HT-29 (cell line): Measurements from ENCODE around the gene SLC12A6. TPM values are rescaled to one million over a fixed set of nuclear protein-coding genes. Genes with fewer than 3 reads are reported as not detected.
A peak's percentile ranks its signal among the peaks of the same experiment; 100 is the strongest.

Experiments used
- DNase-seq: peaks from one replicate; pipeline ENCODE4 v3.0.0-alpha.2; 2015; ENCODE audit warnings: low spot score
- total RNA-seq: library from RNA; depleted of rRNA; stranded (reverse); fragments of >200 nt; shearing (Covaris generic); gene quantifications from 2 replicates; pipeline ENCODE4 v1.2.3, GENCODE V29; 2014

SLC12A6 gene
- total RNA-seq, 1 experiment from 2014 or later: 5.5 TPM

DNA sequence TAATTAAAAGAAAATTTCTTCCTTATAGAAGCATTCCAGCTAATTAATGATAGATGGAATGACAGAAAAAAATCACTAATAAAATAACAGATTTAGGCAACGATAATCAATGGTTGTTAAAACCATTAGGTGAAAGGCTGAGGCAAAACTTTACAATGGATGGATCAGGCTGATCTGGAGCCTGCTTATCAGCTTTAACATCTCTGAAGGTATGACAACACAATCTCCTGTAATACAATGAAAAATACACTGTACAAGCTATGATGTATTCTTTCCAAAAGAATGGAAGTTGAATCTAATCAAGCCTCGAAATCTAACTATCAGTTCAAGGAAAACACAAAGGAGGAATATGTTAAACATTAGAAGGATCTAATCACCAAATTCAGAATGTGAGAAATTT, 73.5 kb downstream of the SLC12A6 start:
- DNase-seq: no peak

DNA sequence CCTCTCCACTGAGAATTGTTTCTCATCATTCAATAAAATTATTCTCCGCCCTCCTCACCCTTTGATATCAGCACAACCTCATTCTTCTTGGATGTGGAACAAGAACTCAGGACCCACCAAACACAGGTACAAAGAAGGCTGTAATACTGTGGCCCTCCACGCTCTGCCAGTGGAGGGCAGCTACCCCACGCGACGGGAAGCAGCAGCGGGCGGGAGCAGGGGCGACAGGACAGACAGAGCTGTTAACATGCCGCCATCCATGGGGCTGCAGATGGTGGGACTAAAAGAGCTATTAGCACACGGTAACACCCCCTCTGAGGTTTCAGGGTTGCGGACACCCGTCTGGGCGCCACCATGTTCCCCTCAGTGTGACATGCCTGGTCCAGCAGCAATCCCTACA, 75.2 kb downstream of the SLC12A6 start:
- DNase-seq: no peak

DNA sequence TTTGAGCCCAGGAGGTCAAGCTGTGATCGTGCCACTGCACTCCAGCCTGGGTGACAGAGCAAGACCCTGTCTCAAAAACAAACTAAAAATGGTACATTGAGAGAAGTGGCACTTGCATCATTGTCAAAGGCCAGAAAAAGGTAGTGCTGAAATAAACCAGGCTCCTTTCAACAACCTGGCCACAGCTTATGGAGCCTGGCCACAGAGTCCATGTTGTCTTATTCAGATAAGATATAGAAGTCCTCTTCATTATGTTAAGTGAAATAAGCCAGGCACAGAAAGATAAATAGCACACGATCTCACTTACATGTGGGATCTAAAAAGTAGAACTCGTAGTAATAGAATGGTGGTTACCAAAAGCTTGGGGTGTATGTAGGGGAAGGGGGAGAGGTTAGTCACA, 78.0 kb downstream of the SLC12A6 start:
- no peak for DNase-seq

DNA sequence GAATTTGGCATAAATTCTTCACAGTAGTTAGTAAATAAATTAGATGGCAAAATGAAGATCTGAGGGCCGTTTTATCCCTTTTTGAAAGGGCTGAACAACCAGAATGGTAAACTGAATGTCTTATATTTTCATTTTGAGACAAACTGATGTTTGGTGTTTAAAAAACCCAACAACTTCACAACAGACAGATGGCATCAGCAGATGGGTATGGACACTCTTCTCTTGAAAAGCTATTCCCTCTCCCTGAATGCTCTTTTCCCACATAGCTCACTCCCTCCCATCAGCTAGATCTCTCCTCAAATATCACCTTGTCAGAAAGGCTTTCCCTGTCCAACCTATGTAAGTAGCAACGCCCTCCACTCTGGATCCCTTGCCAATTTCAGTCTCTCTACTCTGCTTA, 79.4 kb downstream of the SLC12A6 start:
- no peak for DNase-seq

DNA sequence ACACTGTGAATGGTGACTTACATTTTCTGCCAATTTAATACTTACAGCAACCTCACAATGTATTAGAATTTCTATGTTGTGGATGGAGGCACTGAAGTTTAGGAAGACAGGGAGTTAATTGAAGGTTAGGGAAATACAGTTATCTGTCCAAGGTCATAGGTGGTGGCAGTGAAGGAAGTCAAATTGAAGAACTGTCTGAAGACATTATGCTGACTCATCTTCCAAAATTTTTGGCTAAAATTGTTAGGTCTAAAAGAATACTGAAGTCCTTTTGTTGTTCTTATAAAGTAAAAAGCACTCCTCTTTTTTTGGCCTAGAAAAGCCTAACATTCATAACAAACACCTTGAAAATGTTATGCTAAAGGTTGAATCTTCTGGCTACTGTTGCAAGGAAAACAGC, 85.0 kb downstream of the SLC12A6 start:
- DNase-seq: no peak

DNA sequence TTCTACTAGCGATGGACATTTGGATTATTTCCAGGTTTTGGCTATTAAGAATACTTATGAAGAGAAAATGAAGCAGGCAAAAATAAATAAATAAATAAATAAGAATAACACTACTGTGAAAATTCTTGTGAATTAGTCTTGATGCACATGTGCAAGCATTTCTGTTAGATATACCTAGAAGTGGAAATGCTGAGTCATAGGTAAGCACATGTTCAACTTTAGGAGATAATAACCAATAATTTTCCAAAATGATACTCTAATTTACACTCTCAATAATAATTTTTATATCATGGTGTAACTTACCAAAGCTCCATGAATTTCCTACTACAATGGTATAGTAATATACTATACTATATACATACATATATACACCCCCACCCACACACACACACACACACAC, 89.4 kb downstream of the SLC12A6 start:
- DNase-seq: no peak

DNA sequence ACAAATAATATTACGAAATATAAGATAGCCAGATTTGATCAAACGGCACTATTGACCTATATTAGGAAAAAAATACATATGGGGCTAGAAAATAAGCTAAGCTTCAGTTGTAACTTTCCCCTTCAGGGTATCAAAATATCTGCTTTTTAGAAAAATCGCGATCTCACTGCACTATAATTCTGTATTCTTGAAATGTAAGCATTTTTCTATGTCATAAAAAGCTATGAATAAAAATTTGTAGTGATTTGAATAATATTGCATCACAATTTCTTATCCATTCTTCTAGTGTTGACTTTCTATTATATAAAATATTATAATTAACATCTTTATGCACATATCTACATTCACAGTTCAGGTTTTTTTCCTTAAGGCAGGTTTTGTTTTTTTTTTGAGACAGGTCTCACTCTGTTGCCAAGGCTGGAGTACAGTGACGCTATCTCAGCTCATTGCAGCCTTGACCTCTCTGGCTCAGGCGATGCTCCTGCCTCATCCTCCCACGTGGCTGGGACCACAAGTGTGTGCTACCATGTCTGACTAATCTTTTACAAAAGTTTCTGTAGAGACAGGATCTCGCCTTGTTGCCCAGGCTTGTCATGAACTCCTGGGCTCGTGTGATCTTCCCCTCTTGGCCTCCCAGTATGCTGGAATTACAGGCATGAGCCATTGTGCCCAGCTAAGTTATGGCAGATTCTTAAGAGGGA, 91.2 kb downstream of the SLC12A6 start:
- DNase-seq: no peak

DNA sequence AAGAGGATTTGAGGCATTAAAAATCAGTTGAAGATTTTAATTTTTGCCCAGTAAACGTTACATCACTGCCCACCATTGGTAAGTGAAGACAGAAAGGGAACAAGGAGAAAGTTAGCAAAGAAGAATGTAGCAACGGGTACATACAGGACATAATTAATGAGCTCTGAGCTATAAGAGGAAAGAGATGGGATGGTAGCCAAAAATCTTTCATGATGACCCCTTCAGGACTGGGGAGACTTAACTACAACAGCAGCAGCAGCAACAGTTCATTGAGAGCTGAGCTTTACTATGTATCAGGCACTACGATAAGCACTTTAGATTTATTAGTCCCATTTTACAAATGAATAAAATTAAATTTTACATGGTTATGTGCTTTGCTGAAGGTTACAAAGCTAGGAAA, 94.4 kb downstream of the SLC12A6 start:
- no peak for DNase-seq

DNA sequence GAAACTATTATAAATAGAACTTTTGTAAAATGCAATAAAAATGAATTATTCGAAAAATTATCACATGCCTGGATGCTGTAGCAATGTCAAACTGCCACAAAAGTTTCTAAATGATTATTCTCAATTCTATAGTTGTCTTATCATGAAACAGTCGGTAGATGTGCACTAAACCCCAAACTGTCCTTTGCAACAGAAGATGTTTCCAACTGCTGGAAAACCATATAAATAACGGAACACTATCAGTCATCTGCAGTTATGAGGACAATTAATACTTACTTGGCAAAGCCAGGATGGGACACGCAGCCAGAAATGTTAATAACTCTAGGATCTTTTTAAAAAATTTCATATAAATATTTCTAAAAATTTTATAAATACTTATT, 95.3 kb downstream of the SLC12A6 start:
- no peak for DNase-seq

DNA sequence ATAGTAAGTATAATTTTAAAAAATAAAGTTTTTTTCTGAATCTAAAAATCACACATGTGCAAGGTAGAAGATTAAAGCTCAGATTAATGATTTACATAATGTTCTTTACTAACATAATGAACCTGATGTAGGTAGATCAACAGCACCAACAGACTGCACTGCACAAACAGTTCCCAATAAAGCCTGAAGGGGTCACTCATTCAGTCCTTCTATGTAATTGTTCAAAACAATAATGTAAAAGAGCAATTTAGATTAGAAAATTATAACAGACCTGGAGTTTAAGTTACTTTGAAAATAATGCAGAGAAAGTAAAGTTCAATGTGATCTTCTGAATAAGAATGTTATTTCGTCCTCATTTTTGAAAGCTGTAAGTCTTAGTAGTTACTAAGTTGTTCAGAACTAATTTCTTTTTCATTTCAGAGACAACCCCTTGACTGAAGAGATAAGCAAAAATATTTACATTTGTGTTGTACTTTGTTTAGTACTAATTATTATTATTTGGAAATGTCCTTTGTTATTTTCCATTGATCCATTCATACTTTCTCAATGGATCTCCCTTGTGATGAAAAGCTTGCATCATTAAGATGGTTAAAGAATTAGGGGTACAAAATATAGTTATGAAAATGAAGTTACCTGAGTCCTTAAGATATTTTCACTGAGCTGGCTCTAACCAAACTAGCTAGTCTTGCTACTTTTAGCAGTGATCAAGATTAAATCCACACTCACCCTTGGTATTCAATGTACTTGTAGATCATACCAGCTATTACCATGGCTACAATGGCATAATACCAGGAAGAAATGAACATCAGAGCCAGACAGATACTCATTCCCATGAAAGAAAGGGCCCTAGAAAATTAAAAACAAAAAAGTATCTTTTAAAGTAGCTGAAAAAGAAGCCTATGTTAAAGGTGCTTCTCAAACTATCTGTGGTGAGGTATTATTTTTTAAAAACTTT, 95.9 kb downstream of the SLC12A6 start:
- peak; percentile 73 for DNase-seq

DNA sequence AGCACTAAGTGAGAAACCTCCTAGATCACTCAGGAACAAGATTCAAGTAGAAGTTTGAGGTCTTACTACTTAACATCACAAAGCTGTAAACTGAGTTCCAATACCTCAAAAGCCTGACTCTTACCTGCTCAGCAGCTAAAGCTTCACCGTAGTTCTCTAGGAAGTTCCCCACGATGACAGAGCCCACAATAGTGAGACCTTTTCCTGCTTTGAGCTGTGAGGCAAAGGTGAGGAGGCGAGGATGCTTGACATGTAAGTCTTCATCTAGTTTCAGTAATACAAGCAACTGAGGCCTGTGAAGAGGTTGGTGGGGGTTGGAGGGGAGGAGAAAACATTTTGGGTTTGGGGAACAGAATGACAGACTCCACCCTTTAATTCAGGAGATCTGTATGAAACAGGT, 97.0 kb downstream of the SLC12A6 start:
- no peak for DNase-seq

DNA sequence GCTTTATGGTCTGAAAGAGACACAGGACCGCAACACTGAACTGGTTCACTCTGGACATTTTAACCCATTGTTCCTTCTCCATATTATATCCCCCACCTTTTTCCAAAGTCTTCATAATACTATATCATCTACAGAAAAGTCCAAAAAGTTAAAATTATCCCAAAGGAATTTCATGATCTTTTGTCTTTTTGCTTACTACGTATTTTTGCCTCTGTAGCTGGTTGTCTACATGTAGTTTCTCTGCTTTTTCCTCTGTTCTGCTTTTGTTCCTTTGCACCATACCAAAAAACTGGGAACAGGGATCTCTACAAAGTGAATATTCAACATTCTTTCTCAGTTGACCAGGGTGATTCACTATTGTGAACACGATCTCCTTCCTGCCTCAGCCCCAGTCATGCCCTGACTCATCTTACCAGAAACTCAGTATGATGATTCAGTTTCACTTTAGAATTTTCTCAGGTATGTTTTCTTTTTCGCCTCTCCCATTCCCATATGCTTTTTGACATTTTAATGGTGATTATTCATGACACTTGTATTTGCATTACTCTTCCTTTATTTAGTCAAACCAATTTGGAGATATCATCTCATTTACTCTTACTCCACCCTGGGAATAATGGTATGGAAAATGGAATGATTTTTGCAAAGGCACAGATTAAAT, 98.3 kb downstream of the SLC12A6 start:
- no peak for DNase-seq

DNA sequence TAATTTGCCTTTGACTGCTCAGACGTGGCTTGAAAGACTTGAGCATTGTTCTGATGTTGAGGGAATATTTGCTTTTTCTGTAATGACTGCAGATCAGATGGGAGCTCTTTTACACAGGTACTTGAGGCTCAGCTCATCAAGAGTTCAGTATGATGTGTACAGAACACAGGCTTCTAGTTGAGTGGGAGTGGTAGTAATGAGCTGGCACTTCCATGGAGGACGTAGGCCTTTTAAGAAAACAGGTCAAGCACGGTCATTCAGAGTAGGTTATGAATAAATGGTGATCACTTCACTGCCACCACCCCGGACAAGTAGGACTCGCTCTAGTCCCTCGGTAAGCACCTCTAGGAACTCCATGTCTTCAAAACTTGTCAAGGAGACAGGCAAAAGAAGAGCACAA, 104.0 kb downstream of the SLC12A6 start:
- no peak for DNase-seq

DNA sequence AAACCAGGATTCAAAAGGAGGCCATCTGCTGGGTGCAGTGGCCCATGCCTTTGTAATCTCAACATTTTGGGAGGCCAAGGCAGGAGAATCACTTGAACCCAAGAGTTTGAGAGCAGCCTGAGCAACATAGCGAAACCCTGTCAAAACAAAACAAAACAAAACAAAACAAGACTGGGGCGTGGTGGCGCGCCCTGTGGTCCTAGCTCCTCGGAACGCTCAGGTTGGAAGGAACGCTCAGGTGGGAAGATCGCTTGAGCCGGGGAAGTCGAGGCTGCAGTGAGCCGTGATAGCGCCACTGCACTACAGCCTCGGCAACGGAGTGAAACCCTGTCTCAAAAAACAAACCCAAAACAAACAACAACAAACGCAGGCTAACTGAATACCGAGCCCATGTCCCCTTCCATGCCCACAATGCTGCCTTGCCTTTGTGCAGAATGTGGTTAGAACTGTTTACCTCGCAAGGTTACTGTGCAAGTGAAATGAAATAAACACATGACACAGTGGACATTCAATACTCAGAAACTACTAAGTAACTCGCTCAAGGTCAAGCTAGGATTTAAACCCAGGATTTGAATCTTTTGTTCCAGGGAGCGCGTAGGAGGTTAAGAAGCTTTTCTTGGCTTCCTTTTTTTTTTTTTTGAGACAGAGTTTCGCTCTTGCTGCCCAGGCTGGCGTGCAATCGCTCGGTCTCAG, 113.5 kb downstream of the SLC12A6 start:
- DNase-seq: no peak

DNA sequence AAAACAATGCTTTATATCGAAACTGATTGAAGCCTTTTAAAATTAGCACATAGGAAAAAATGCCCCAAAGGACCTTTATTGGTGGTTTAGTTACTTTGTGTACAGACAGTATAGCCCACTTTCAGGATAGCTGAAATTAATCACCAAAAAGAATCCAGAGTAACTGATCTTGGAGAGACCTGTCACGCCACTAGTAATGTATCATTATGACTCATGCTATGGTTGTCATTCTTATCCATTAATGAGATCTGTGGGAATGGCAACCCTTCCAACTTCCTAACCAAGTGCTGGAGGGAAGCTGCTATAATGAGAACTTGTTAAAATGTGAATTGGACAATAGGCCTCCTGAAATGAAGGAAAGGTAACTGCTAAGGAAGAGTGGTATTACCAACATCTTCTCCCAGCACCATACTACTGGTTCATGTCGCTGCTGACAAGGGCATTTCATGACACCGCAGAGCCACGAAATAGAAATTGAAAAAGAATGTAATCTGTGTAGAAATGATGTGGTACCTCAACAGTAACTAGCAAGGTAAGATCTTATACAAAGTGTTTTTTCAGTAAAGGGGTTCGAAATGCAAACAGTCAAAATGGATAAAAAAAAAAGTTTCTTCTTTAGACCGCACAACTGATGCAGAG, 119.9 kb downstream of the SLC12A6 start:
- no peak for DNase-seq

DNA sequence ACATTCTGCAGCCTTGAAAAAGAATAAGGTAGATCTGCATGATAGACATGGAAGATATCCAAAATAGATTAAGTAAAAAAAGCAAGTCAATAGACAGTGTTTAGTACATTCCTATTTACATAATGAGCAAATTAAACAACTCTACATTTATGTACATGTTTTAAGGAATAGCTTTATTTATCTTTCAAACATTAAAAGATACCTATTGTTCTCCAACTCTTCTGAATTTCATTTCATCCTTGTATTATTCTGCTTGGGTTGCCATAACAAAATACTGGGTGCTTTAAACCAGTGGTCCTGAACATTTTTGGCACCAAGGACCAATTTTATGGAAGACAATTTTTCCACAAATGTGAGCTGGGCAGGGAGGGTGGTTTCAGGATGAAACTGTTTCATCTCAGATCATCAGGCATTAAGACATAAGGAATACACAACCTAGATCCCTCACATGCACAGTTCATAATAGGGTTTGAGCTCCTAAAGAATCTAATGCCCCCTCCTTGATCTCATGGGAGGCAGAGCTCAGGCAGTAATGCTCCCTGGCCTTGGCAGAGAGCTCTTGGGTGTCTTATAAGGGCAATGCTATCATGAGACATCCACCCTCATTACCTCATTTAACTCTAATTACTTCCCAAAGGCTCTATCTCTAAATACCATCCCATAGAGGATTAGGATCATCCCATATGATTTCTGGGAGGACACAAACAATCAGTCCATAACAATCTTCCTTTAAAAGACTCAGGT, 120.9 kb downstream of the SLC12A6 start:
- no peak for DNase-seq

DNA sequence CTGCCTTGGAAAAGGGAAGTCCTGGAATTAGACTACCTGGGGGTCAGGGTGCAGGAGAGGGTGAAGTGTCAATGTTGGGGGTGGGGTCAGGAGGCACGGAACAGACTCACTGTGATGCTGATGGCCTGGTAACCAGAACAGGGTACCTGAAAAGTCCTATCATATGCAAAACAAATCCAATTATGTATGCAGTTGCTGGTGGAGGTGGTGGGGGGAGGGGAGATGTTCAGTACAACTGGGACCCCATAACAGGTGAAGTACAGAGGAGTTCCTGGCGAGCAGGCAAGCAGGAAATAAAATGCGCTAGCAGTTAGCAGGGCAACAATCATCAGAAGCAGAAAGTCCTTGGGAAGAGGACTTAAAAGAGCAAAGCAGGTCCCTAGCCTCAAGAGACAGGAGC, 123.4 kb downstream of the SLC12A6 start:
- DNase-seq: no peak

DNA sequence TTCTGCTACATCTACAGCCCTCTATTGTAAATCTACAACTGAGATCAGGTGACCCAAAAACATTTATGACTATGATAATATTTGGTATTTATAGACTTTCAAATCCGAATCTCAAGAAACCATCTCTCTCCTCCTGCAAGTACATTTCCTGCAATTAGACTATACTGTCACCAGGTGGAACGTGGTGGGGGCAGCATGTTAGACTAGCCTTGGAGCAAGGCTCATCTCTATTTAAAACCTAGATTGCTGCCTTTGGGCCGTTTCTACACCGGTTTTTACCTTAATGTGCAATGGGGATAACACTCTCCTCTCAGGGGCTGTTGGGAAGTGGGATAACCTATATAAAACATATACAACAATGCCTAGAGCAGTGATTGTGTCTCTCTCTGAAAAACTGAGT, 123.9 kb downstream of the SLC12A6 start:
- DNase-seq: peak; percentile 20

DNA sequence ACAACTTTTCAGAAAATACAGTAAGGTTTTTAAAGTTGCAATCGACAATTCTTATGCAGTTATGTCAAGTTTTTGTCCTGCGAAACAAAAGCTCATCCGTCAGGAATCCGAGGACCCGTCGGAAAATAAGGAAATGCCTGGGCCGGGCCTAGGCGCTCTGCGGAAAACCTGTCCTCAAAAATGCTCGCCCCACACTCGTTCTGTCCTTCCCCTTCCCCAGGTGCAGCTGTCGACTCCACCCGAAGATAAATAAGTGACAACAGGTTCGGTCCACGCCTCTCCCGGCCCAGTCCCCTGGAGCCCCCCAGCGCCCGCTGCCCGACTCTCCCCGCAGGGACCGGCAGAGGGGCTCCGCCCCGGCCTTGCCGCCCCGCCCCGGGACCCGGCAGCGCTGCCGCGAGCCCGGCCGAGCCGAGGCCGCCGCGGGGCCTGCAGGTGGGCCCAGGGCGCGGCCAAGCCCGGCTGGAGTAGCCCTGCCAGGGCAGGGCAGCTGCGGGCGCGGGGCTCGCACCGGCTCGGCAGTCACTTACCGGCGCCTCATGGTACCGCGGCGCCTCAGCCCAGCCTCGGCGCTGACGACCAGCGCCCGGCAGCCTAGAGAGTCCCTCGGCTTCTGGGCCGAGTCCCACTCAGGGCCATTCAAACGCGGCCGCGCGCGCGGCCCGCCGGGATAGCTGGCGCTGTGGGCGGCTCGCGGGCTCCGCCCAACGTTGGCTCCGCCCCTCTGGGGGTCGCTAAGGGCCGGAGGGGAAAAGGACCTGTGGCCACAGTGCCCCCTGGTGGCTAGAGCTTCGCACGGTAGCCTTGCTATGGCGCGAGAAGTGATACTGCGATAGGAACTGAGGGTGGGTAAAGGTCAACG, 127.9 kb downstream of the SLC12A6 start, which contains the start of gene KATNBL1:
Gene KATNBL1 (minus strand): TSS at position 676 of the 862 bp plus-strand sequence. CDS start 46,420 bp downstream, outside the sequence.
- DNase-seq: peak; percentile 100
